HFF-Myc (cell line): ENCODE data around the gene NUP43.

ENCODE experiments used
- DNase-seq: peaks from one replicate; pipeline ENCODE4 v3.0.0-alpha.2; 2011; ENCODE audit warnings: low read depth; ENCODE audit errors: extremely low read depth
- H3K4me3 ChIP-seq: replicated peaks from 2 replicates; pipeline ENCODE4 v1.5.1; 2011; ENCODE audit warnings: low read depth, mild to moderate bottlenecking, control low read depth, low read length
- TF ChIP-seq, protein P1 (sequence below): IDR thresholded peaks from 2 replicates; pipeline ENCODE4 v1.5.1; 2012; ENCODE audit warnings: mild to moderate bottlenecking, low read depth, low read length, control low read depth; ENCODE audit errors: missing control alignments

Gene NUP43

GRCh38 chr6:149727793-149728498 is 18.4 kb downstream of the NUP43 start:
- H3K4me3 ChIP-seq: no peak overlapping the region
- TF ChIP-seq, protein P1, sequence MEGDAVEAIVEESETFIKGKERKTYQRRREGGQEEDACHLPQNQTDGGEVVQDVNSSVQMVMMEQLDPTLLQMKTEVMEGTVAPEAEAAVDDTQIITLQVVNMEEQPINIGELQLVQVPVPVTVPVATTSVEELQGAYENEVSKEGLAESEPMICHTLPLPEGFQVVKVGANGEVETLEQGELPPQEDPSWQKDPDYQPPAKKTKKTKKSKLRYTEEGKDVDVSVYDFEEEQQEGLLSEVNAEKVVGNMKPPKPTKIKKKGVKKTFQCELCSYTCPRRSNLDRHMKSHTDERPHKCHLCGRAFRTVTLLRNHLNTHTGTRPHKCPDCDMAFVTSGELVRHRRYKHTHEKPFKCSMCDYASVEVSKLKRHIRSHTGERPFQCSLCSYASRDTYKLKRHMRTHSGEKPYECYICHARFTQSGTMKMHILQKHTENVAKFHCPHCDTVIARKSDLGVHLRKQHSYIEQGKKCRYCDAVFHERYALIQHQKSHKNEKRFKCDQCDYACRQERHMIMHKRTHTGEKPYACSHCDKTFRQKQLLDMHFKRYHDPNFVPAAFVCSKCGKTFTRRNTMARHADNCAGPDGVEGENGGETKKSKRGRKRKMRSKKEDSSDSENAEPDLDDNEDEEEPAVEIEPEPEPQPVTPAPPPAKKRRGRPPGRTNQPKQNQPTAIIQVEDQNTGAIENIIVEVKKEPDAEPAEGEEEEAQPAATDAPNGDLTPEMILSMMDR: no peak
- no peak for DNase-seq

GRCh38 chr6:149725785-149726184 is 20.5 kb downstream of the NUP43 start:
- no peak for DNase-seq
- no peak overlapping the region for H3K4me3 ChIP-seq
- TF ChIP-seq, protein P1: no peak

GRCh38 chr6:149723771-149724417 is 22.4 kb downstream of the NUP43 start:
- TF ChIP-seq, protein P1: peak; percentile 87
- DNase-seq: peak; percentile 61
- H3K4me3 ChIP-seq: no peak overlapping the region

GRCh38 chr6:149723262-149723661 is 23.1 kb downstream of the NUP43 start:
- no peak for DNase-seq
- TF ChIP-seq, protein P1: no peak
- H3K4me3 ChIP-seq: no peak overlapping the region

DNA sequence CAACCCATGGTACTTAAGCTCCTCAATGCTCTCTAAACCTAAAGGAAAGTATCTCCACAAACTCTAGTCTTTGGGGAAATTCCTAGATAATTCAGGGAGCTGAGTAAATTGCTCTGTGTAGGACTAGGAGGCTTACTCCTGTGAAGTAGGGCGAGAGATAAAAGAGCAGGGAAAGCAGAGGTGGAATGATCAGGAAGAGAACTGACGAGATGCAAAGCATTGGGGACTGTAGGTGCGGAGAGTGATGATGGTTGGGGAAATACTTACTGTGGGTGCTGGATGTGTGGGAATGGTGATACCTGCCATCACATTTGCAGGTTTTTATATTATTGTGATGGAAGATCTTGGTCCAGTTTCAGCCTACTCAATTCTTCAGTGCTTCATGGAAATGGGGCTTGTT is 26.8 kb downstream of the NUP43 start:
- TF ChIP-seq, protein P1: no peak
- DNase-seq: no peak
- no peak overlapping the region for H3K4me3 ChIP-seq

DNA sequence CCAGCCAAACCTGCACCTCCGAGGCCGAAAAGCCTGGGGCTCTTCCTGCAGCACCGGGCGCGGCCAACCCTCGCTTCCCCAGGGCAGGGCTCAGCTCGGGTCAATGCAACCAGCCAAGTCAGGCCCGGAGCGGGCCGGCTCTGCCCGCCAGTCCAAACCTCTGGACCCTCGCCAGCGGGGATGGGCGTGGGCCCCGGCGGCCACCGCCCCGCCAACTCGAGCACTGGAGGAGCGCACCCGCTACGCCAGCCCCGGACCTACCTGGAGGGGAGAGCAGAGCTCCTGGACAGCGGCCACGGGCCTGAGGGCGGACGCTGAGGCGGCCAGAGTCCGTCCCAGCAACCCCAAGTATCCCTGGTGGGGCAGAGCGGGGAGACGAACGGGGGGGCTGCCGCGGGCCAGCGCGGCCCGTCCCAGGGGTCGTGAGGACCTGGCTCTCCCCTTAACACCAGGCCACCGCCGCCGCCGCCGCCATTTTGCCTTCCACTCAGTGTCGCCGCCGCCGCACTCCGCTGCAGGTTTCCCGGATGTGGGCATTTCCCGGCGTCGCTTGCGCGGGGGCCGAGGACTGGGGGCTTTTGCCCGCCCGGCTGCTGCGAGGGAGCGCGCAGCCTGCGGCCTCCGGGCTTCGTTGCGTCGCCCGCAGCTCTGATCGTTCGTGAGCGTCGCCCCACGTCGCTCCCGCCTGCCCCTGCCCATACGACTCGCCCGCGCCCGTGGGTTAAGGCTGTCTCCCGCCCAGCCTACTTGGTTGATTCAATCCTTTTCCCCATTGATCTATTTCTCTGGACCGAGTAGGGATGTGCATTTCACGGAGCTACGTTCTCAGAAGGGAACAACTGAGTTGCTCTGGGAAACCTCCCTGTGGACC is 28.5 kb downstream of the NUP43 start, which contains the start of gene LATS1:
Gene LATS1, minus strand, starts transcription at position 514 of the 871 bp plus-strand sequence. CDS start 15,975 bp downstream, outside the sequence.
- peak within 1 kb of the TSS; percentile 91 for H3K4me3 ChIP-seq
- DNase-seq: no peak
- TF ChIP-seq, protein P1: no peak
